Nephron (organoid): ENCODE measurements around the gene SSC5D.

Experiments used
- H3K27ac Mint-ChIP-seq, 3 experiments: 2 replicates each; pipeline ENCODE4 v1.8.0; 2020; ENCODE audit warnings: mixed read lengths in 3 of 3, mild to moderate bottlenecking in 2 of 3, moderate library complexity in 1 of 3
- H3K27me3 Mint-ChIP-seq: 2 replicates; pipeline ENCODE4 v1.8.0; 2021; ENCODE audit warnings: low read depth, mild to moderate bottlenecking, moderate library complexity, mixed read lengths
- H3K36me3 Mint-ChIP-seq: 2 replicates; pipeline ENCODE4 v1.8.0; 2020; ENCODE audit warnings: low read depth, mixed read lengths
- H3K4me1 Mint-ChIP-seq: 2 replicates; pipeline ENCODE4 v1.8.0; 2020; ENCODE audit warnings: mixed read lengths
- H3K4me3 Mint-ChIP-seq, 3 experiments: 2 replicates each; pipeline ENCODE4 v1.8.0; 2020; ENCODE audit warnings: mild to moderate bottlenecking in 3 of 3, mixed read lengths in 3 of 3, moderate library complexity in 2 of 3
- H3K9me3 Mint-ChIP-seq: 2 replicates; pipeline ENCODE4 v1.8.0; 2020; ENCODE audit warnings: mixed read lengths
- CTCF ChIP-seq, 3 experiments: fragments of 200-600 bp; sonication (generic); IDR thresholded peaks; one replicate each; pipeline ENCODE4 v1.5.0; 2021; ENCODE audit warnings: antibody characterized with exemption in 3 of 3; ENCODE audit not compliant: unreplicated experiment in 3 of 3

The SSC5D gene

GRCh38 chr19:55473225-55474012 lies 14.8 kb upstream of the SSC5D start:
- H3K4me3 Mint-ChIP-seq = peak overlapping the region; percentile 13 to 43 (median 29)
- no peak for TF ChIP-seq CTCF (IDR thresholded peaks at IDR 0.05; ENCODE audit: unreplicated experiment in 3 of 3)
- no peaks in the 10 kb centered on the region for H3K9me3 Mint-ChIP-seq
- H3K4me1 Mint-ChIP-seq = peaks cover 30% of the 10 kb centered on the region
- H3K27me3 Mint-ChIP-seq = peaks cover 8% of the 10 kb centered on the region
- no peaks in the 10 kb centered on the region for H3K36me3 Mint-ChIP-seq
- peak overlapping the region; percentile 94 to 99 (median 99) for H3K27ac Mint-ChIP-seq

GRCh38 chr19:55474269-55475265 lies 13.7 kb upstream of the SSC5D start:
- no peaks in the 10 kb centered on the region for H3K9me3 Mint-ChIP-seq
- peak overlapping the region; percentile 94 to 99 (median 99) for H3K27ac Mint-ChIP-seq
- H3K4me1 Mint-ChIP-seq = peaks cover 42% of the 10 kb centered on the region
- peak overlapping the region; percentile 69 to 92 (median 92) for H3K4me3 Mint-ChIP-seq
- peaks cover under 1% of the 10 kb centered on the region for H3K36me3 Mint-ChIP-seq
- H3K27me3 Mint-ChIP-seq = peaks cover 8% of the 10 kb centered on the region
- no peak for TF ChIP-seq CTCF (IDR thresholded peaks at IDR 0.05; ENCODE audit: unreplicated experiment in 3 of 3)

- peaks cover 42% of the 10 kb centered on the region for H3K4me1 Mint-ChIP-seq
- H3K27me3 Mint-ChIP-seq = peaks cover 8% of the 10 kb centered on the region
Observed at GRCh38 chr19:55476100-55476775, 12.0 kb upstream of the SSC5D start, which contains the start of gene ZNF628. ZNF628 (plus strand) TSS chr19:55476617; CDS start chr19:55479911, 3,294 bp downstream.

GRCh38 chr19:55477905-55478304 lies 10.3 kb upstream of the SSC5D start:
- no peaks in the 10 kb centered on the region for H3K9me3 Mint-ChIP-seq
- H3K27ac Mint-ChIP-seq = peak overlapping the region; percentile 80 to 99 (median 81)
- H3K36me3 Mint-ChIP-seq = peaks cover 5% of the 10 kb centered on the region
- H3K4me3 Mint-ChIP-seq = peak overlapping the region; percentile 73 to 96 (median 92)
- peaks cover 41% of the 10 kb centered on the region for H3K4me1 Mint-ChIP-seq
- H3K27me3 Mint-ChIP-seq = peaks cover 8% of the 10 kb centered on the region
- no peak for TF ChIP-seq CTCF (IDR thresholded peaks at IDR 0.05; ENCODE audit: unreplicated experiment in 3 of 3)

More at GRCh38 chr19:55476100-55476775, 12.0 kb upstream of the SSC5D start, which contains the start of gene ZNF628:
- no peak for TF ChIP-seq CTCF (IDR thresholded peaks at IDR 0.05; ENCODE audit: unreplicated experiment in 3 of 3)
- H3K36me3 Mint-ChIP-seq = peaks cover 5% of the 10 kb centered on the region
- H3K4me3 Mint-ChIP-seq = peak within 1 kb of the TSS; percentile 92 to 96 (median 95)
- H3K9me3 Mint-ChIP-seq = no peaks in the 10 kb centered on the region
- peak within 1 kb of the TSS; percentile 99 for H3K27ac Mint-ChIP-seq

GRCh38 chr19:55478364-55478763 lies 9.9 kb upstream of the SSC5D start:
- peaks cover 5% of the 10 kb centered on the region for H3K36me3 Mint-ChIP-seq
- no peaks in the 10 kb centered on the region for H3K9me3 Mint-ChIP-seq
- peaks cover 4% of the 10 kb centered on the region for H3K27me3 Mint-ChIP-seq
- H3K4me1 Mint-ChIP-seq = peaks cover 38% of the 10 kb centered on the region
- H3K27ac Mint-ChIP-seq = peak overlapping the region; percentile 80 to 99 (median 81)
- peak overlapping the region; percentile 73 to 96 (median 92) for H3K4me3 Mint-ChIP-seq
- no peak for TF ChIP-seq CTCF (IDR thresholded peaks at IDR 0.05; ENCODE audit: unreplicated experiment in 3 of 3)
